Prostate gland (tissue), 2 donors: ENCODE data around the gene NBAS. TPM values are rescaled to one million over a fixed set of nuclear protein-coding genes. Genes with fewer than 3 reads are reported as not detected.

Source experiments
- DNase-seq: peaks from one replicate; pipeline ENCODE4 v3.0.0-alpha.2; 2019; ENCODE audit warnings: low spot score
- H3K27ac ChIP-seq, 2 donors: fragments of 200-600 bp; sonication (generic); 2 replicates each; pipeline ENCODE4 v1.5.1; 2017 to 2019
- H3K27me3 ChIP-seq: fragments of 200-600 bp; sonication (generic); replicated peaks from 2 replicates; pipeline ENCODE4 v1.5.1; 2019; ENCODE audit not compliant: insufficient read depth
- H3K36me3 ChIP-seq, 2 donors: fragments of 200-600 bp; sonication (generic); 1 replicate in 1 of 2; 2 replicates in 1 of 2; pipeline versions ENCODE4 v1.5.1 to v1.8.1; 2017 to 2019
- H3K4me1 ChIP-seq: fragments of 200-600 bp; sonication (generic); replicated peaks from 2 replicates; pipeline ENCODE4 v1.5.1; 2019
- H3K4me3 ChIP-seq, 2 donors: fragments of 200-600 bp; sonication (generic); 2 replicates each; pipeline ENCODE4 v1.5.1; 2017 to 2019
- H3K9me3 ChIP-seq: fragments of 200-600 bp; sonication (generic); 2 replicates; pipeline ENCODE4 v1.5.1; 2017
- CTCF ChIP-seq, 4 experiments: fragments of 200-600 bp in 2 of 4; fragments of 450-650 bp in 2 of 4; sonication (generic) in 2 of 4; IDR thresholded peaks; 1 replicate in 3 of 4; 2 replicates in 1 of 4; pipeline ENCODE4 v1.5.1; 2016 to 2019; ENCODE audit warnings: antibody characterized with exemption in 4 of 4, mild to moderate bottlenecking in 2 of 4, moderate library complexity in 2 of 4
- POLR2A ChIP-seq: fragments of 450-650 bp; IDR thresholded peaks from one replicate; pipeline ENCODE4 v1.6.1; 2016; ENCODE audit warnings: antibody characterized with exemption, mild to moderate bottlenecking
- POLR2AphosphoS5 ChIP-seq: sonication (generic); formaldehyde crosslinking; IDR thresholded peaks from one replicate; pipeline ENCODE4 v1.6.1; 2017; ENCODE audit warnings: antibody characterized with exemption
- WGBS: methylation state at CpG from one replicate; pipeline ENCODE4 v1.1.5; 2018; 5-methylcytosine and 5-hydroxymethylcytosine counted together
- intact Hi-C: fragments of 100-400 bp; cut with DNase I; formaldehyde crosslinking; loops from one replicate; pipeline ENCODE4 v1.14.2; 2022
- total RNA-seq, 2 donors: library from RNA; depleted of rRNA; stranded (reverse); fragments of >200 nt; gene quantifications; one replicate each; pipeline ENCODE4 v1.1.0, GENCODE V29; 2016

NBAS gene
- total RNA-seq, 2 donors from 2014 or later, result 34.8 to 55.0 TPM

DNA sequence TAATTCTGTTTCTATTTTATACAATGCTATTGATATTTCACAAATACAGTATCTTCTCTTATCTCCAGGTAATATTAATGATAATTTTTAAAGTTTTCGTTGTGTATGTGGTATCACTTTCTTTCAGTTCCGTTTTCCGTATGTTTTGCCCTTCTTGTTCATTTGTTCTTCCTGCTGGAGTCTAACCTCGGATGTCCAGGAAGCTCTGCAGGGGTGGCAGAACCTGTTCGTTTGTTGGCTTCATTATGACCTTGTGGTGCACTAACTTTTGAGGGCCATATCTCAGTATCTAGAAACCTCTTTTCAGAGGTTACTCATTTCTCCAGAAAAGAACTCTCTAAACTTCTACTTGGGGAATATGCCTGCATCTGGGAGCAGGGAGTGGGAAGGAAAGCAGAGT, 134.5 kb downstream of the NBAS start:
- intact Hi-C loops, result no loop called here
- Histone ChIP-seq H3K9me3 (no peaks in the 10 kb centered on the region), H3K27me3 (no peaks in the 10 kb centered on the region), H3K4me3 (no peak overlapping the region), H3K4me1 (no peaks in the 10 kb centered on the region), H3K27ac (no peak overlapping the region), H3K36me3 (no peaks in the 10 kb centered on the region)
- TF ChIP-seq POLR2AphosphoS5 (no peak), POLR2A (no peak), CTCF (IDR thresholded peaks at IDR 0.05) (no peak)
- no peak for DNase-seq
- WGBS, result 93% methylated on average over 5 of the region's 5 CpGs

- Histone ChIP-seq H3K4me3 (no peak overlapping the region), H3K4me1 (no peaks in the 10 kb centered on the region), H3K36me3 (no peaks in the 10 kb centered on the region), H3K27ac (no peak overlapping the region), H3K27me3 (no peaks in the 10 kb centered on the region), H3K9me3 (no peaks in the 10 kb centered on the region)
- WGBS, result 82% methylated on average over 4 of the region's 4 CpGs
- DNase-seq, result no peak
- TF ChIP-seq POLR2A (no peak), CTCF (IDR thresholded peaks at IDR 0.05) (no peak), POLR2AphosphoS5 (no peak)
- intact Hi-C loops, result no loop called here
Observed at GRCh38 chr2:15425712-15426111, 135.4 kb downstream of the NBAS start.

- no peak for TF ChIP-seq CTCF (IDR thresholded peaks at IDR 0.05)
- intact Hi-C loops, result no loop called here
- no peak overlapping the region for H3K4me3 ChIP-seq
- H3K27ac ChIP-seq, result no peak overlapping the region
- no peak for DNase-seq
- 91% methylated on average over 3 of the region's 3 CpGs for WGBS
- H3K36me3 ChIP-seq, result no peaks in the 10 kb centered on the region
- no peaks in the 10 kb centered on the region for H3K4me1 ChIP-seq
- H3K27me3 ChIP-seq, result no peaks in the 10 kb centered on the region
- H3K9me3 ChIP-seq, result no peaks in the 10 kb centered on the region
Observed at GRCh38 chr2:15421753-15422152, 139.4 kb downstream of the NBAS start.

DNA sequence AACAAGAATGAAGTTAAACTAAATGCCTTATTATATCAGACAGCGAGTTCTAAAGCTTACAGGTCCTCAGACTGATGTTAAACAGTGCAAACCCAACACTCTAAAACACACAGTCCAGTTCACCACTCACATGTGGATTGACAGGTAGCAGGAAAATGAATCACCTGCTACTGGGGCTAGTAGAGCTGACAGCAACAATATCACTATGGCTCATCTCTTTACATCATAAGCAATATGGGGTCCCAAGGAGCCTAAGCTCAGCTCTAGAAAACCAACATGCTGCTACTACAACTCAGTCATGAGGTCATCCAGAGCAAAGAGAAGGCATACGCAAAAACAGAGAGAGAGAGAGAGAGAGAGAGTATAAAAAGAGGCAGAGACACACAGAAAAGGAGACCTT, 145.4 kb downstream of the NBAS start:
- no peak for DNase-seq
- Histone ChIP-seq H3K27ac (no peak overlapping the region), H3K9me3 (no peaks in the 10 kb centered on the region), H3K4me3 (no peak overlapping the region), H3K4me1 (no peaks in the 10 kb centered on the region), H3K27me3 (no peaks in the 10 kb centered on the region), H3K36me3 (no peaks in the 10 kb centered on the region)
- TF ChIP-seq POLR2A, result no peak
- no peak for TF ChIP-seq POLR2AphosphoS5
- TF ChIP-seq CTCF (IDR thresholded peaks at IDR 0.05), result no peak
- 83% methylated on average over 2 of the region's 2 CpGs for WGBS
- intact Hi-C loops, result no loop called here

DNA sequence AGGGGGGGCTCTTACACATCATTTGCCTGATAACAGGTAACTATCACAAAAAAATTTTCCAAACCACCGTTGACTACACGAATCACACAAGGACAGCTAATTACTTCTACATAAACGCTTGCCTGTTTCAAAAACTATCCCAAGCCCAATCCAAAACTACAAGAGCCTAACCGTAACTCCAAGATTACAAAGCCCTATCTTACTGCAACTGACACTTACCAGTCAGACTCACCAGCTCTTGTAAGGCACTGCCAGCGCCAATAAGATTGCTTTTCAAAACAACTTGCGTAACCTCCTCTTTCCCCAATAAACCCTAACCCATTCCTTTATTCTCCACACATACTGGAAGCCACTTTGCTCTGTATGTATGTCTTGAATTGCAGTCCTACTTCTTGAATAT, 148.4 kb downstream of the NBAS start:
- no peak for TF ChIP-seq POLR2AphosphoS5
- no peak for TF ChIP-seq CTCF (IDR thresholded peaks at IDR 0.05)
- TF ChIP-seq POLR2A, result no peak
- 94% methylated on average over 6 of the region's 6 CpGs for WGBS
- intact Hi-C loops, result no loop called here
- H3K4me1 ChIP-seq, result no peaks in the 10 kb centered on the region
- no peaks in the 10 kb centered on the region for H3K27me3 ChIP-seq
- no peaks in the 10 kb centered on the region for H3K36me3 ChIP-seq
- H3K4me3 ChIP-seq, result no peak overlapping the region
- no peak for DNase-seq
- no peaks in the 10 kb centered on the region for H3K9me3 ChIP-seq
- H3K27ac ChIP-seq, result no peak overlapping the region
